ENCODE measurements around the gene TUG1.

GRCh38 chr22:30964858-30965257 lies 4.2 kb upstream of the TUG1 start:
- TF ChIP-seq CTCF (IDR thresholded peaks at IDR 0.05) (no peak), POLR2A (IDR thresholded peaks at IDR 0.05) (no peak)
